MM.1S (cell line): ENCODE data around the gene ZFHX3.

Experiments
- CTCF ChIP-seq: fragments of 300-600 bp; sonication (generic); IDR thresholded peaks from 2 replicates; pipeline ENCODE4 v1.5.1; 2016; ENCODE audit warnings: antibody characterized with exemption, low read length, mixed read lengths
- EZH2 ChIP-seq: fragments of 300-600 bp; sonication (generic); optimal IDR thresholded peaks from 2 replicates; pipeline ENCODE3; 2017; ENCODE audit warnings: low read depth, mild to moderate bottlenecking, antibody characterized with exemption, low read length, mixed read lengths
- EZH2phosphoT487 ChIP-seq: fragments of 300-600 bp; sonication (generic); IDR thresholded peaks from 2 replicates; pipeline ENCODE4 v1.6.1; 2018; ENCODE audit warnings: antibody characterized with exemption, low read length

GRCh38 chr16:72739577-72739976, 308.4 kb downstream of the ZFHX3 start:
- TF ChIP-seq EZH2 (no peak), CTCF (no peak), EZH2phosphoT487 (no peak)
